ENCODE results near the gene NPAS3. TPM values are rescaled to one million over a fixed set of nuclear protein-coding genes. Genes with fewer than 3 reads are reported as not detected.

The NPAS3 gene
- polyA plus RNA-seq, 2 of the 4 experiments (the other 2 are of a cell fraction): not detected

GRCh38 chr14:33692762-33693161 lies 754.1 kb downstream of the NPAS3 start:
- Histone ChIP-seq H3K4me2 (no peak overlapping the region), H3K4me1 (no peaks in the 10 kb centered on the region), H3K9me3 (no peaks in the 10 kb centered on the region), H3K4me3 (no peak overlapping the region), H3K27ac (no peak overlapping the region)
- CTCF ChIA-PET: interaction anchor here (0.6 to 1.2 kb wide), 3 partner anchors 253 to 1161 kb away, joined by 3 to 4 read pairs (median 3); no protein-coding TSS in a partner anchor
- TF ChIP-seq FOSL2 (IDR thresholded peaks at IDR 0.05): no peak
- TF ChIP-seq FOSL2 (CRISPR knock-in tag; IDR thresholded peaks at IDR 0.05): no peak
- no peak for TF ChIP-seq RFX5 (IDR thresholded peaks at IDR 0.05)
- no peak for TF ChIP-seq FOSB (CRISPR knock-in tag; IDR thresholded peaks at IDR 0.05)
- no peak for TF ChIP-seq RARB (CRISPR knock-in tag; IDR thresholded peaks at IDR 0.05)
- TF ChIP-seq, protein P1, sequence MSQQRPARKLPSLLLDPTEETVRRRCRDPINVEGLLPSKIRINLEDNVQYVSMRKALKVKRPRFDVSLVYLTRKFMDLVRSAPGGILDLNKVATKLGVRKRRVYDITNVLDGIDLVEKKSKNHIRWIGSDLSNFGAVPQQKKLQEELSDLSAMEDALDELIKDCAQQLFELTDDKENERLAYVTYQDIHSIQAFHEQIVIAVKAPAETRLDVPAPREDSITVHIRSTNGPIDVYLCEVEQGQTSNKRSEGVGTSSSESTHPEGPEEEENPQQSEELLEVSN (IDR thresholded peaks at IDR 0.05; ENCODE audit: borderline replicate concordance, low read depth): no peak
- no peak for TF ChIP-seq RNF2 (IDR thresholded peaks at IDR 0.05; ENCODE audit: borderline replicate concordance, low read depth)
- no peak for TF ChIP-seq RAD21 (conservative IDR thresholded peaks at IDR 0.05 in 1 of 2, IDR thresholded peaks at IDR 0.05 in 1 of 2)
- no peak for TF ChIP-seq MYC (IDR thresholded peaks at IDR 0.05; ENCODE audit: borderline replicate concordance, low read length)
- no peak for TF ChIP-seq NFE2L2 (conservative IDR thresholded peaks at IDR 0.05; ENCODE audit: low read length)
- no peak for TF ChIP-seq PHF8 (IDR thresholded peaks at IDR 0.05; ENCODE audit: borderline replicate concordance, low read depth)
- TF ChIP-seq ELK1 (IDR thresholded peaks at IDR 0.05; ENCODE audit: low read depth, low read length): no peak
- TF ChIP-seq NPAS2 (CRISPR knock-in tag; IDR thresholded peaks at IDR 0.05; ENCODE audit: borderline replicate concordance): no peak
- TF ChIP-seq, protein P2, sequence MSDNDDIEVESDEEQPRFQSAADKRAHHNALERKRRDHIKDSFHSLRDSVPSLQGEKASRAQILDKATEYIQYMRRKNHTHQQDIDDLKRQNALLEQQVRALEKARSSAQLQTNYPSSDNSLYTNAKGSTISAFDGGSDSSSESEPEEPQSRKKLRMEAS (IDR thresholded peaks at IDR 0.05): no peak
- TF ChIP-seq FOXS1 (CRISPR knock-in tag; IDR thresholded peaks at IDR 0.05): no peak
- no peak for TF ChIP-seq TP53 (CRISPR knock-in tag; IDR thresholded peaks at IDR 0.05)
- TF ChIP-seq HDAC2 (IDR thresholded peaks at IDR 0.05): no peak
- TF ChIP-seq JUNB (IDR thresholded peaks at IDR 0.05): no peak
- no peak for TF ChIP-seq ZC3H11A (IDR thresholded peaks at IDR 0.05)
- TF ChIP-seq CEBPB (IDR thresholded peaks at IDR 0.05): no peak
- DNase-seq (ENCODE audit: low read depth in 1 of 2, low spot score in 1 of 2) (no peak), ATAC-seq (no peak), FAIRE-seq (no peak)
- POLR2A ChIA-PET: no interaction called here
- WGBS (ENCODE audit: missing lambda C conversion rate): 8% methylated on average over 2 of the region's 2 CpGs

DNA sequence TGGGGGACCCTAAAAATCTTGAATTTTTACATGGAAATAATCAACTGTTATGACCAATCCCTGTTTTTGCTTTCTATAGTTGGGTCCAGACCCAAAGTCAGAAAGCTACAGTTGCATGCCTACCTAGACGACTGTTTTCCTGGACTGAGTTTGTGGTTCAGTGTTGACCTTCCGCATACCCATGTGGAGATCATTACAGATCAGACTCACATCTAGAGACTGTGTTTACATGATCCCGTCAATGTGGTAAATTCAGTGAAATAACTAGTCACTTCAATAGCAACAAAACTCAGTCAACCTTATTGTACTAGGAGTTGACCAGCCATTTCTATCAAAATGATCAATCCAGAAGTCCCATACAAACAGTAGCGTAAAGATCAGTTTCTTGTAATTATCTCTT lies 754.6 kb downstream of the NPAS3 start:
- ATAC-seq (no peak), DNase-seq (ENCODE audit: low read depth in 1 of 2, low spot score in 1 of 2) (no peak), FAIRE-seq (no peak)
- POLR2A ChIA-PET: no interaction called here
- CTCF ChIA-PET: interaction anchor here (0.6 to 1.2 kb wide), 3 partner anchors 254 to 1161 kb away, joined by 3 to 4 read pairs (median 3); no protein-coding TSS in a partner anchor
- Histone ChIP-seq H3K27ac (no peak overlapping the region), H3K4me2 (no peak overlapping the region), H3K9me3 (no peaks in the 10 kb centered on the region), H3K4me1 (no peaks in the 10 kb centered on the region), H3K4me3 (no peak overlapping the region)
- TF ChIP-seq SMC3 (IDR thresholded peaks at IDR 0.05) (no peak), JUNB (IDR thresholded peaks at IDR 0.05) (no peak), HDAC2 (IDR thresholded peaks at IDR 0.05) (no peak), EHMT2 (IDR thresholded peaks at IDR 0.05; ENCODE audit: low read depth) (no peak), MAZ (IDR thresholded peaks at IDR 0.05; ENCODE audit: borderline replicate concordance, low read depth, low read length) (no peak), TFCP2L1 (CRISPR knock-in tag; IDR thresholded peaks at IDR 0.05) (no peak), ZSCAN20 (CRISPR knock-in tag; IDR thresholded peaks at IDR 0.05) (no peak), ESRRA (IDR thresholded peaks at IDR 0.05; ENCODE audit: borderline replicate concordance, low read length) (no peak), RFX5 (IDR thresholded peaks at IDR 0.05) (no peak), ZC3H11A (IDR thresholded peaks at IDR 0.05) (no peak), BHLHE40 (IDR thresholded peaks at IDR 0.05; ENCODE audit: low read depth, low read length) (no peak), RAD21 (conservative IDR thresholded peaks at IDR 0.05 in 1 of 2, IDR thresholded peaks at IDR 0.05 in 1 of 2) (no peak), CEBPB (IDR thresholded peaks at IDR 0.05) (no peak)
- TF ChIP-seq, protein P3, sequence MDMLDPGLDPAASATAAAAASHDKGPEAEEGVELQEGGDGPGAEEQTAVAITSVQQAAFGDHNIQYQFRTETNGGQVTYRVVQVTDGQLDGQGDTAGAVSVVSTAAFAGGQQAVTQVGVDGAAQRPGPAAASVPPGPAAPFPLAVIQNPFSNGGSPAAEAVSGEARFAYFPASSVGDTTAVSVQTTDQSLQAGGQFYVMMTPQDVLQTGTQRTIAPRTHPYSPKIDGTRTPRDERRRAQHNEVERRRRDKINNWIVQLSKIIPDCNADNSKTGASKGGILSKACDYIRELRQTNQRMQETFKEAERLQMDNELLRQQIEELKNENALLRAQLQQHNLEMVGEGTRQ (IDR thresholded peaks at IDR 0.05): no peak
- WGBS (ENCODE audit: missing lambda C conversion rate): 46% methylated on average over 4 of the region's 4 CpGs

Data from A549 (cell line).